ELF-1 (cell line): ENCODE data around the gene NLGN1.
"Not testable (repeated sequence)": the region's sequence is repeated elsewhere in the genome, so short reads cannot be mapped to it uniquely, and the experiment has no call there.

Experiments used
- DNase-seq: peaks from one replicate; pipeline ENCODE4 v3.0.0-alpha.2; 2016; ENCODE audit warnings: low read depth, low spot score

Gene NLGN1

DNA sequence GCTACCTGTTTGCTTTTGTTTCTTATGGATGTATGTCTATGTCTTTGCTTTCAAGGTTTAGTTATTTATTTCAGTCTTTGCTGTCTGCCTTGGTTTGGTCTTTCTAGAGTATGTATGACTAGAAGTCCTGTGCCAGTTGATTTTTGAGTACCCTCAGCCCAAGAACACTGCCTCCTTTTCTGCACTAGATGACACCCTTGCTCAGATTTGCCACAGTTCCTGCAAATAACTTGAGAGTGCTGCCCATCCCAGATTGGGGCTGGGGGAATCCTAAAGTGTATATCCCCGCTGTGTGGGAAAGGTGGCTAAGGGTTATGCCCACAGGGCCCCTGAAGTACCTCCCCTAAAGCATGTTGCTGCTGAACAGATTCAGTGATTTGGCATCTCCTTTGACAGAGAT is 32.0 kb downstream of the NLGN1 start:
- no peak for DNase-seq

DNA sequence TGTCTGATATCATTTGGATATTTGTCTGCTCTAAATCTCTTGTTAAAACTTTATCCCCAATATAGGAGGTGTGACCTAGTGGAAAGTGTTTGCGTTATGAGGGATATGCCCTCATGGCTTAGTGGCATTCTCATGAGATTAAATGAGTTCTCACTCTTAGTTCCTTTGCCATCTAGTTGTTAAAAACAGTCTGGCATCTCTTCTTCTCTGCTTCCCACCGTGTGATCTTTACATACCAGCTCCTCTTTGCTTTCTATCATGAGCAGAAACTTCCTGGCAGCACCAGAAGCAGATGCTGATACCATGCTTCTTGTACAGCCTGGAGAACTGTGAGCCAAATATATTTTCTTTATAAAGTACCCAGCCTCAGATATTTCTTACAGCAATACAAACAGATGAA is 33.0 kb downstream of the NLGN1 start:
- DNase-seq = no peak

DNA sequence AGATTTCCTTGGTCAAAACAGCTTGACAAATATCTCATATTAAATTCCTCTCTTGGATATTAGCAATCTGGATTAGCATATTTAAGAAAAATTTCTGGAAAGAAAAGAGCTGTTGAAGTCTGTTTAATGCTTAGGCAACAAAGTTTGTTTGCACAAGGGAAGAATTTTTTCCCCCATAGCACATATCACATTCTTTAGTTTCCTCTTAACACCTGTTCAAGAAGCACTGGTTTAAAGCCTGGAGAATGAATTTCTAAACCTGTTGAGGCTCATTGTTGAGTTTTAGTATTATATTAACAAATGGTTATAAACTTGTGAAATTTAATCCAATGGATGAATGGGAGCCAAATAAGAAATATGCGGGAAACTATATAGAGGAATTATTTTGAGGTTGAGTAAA is 41.5 kb downstream of the NLGN1 start:
- no peak for DNase-seq

DNA sequence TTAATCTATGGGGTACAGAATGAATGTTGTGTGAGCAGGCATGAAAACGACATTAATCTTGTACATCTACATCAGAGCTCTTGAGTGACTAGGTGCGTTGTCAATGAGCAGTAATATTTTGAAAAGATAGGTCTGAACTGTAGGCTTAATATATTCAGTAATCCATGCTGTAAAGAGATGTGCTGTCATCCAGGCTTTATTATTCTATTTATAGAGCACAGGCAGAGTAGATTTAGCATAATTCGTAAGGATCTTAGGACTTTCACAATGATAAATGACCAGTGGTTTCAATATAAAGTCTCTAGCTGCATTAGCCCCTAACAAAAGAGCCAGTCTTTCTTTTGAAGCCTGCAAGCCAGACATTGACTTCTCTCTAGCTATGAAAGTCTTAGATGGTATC is 43.0 kb downstream of the NLGN1 start:
- no peak for DNase-seq

DNA sequence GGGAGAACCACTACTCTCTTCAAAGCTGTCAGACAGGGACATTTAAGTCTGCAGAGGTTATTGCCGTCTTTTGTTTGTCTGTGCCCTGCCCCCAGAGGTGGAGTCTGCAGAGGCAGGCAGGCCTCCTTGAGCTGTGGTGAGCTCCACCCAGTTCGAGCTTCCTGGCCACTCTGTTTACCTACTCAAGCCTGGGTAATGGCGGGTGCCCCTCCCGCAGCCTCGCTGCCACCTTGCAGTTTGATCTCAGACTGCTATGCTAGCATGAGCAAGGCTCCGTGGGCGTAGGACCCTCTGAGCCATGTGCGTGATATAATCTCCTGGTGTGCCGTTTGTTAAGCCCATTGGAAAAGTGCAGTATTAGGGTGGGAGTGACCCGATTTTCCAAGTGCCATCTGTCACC is 54.0 kb downstream of the NLGN1 start:
- not testable (repeated sequence) for DNase-seq

DNA sequence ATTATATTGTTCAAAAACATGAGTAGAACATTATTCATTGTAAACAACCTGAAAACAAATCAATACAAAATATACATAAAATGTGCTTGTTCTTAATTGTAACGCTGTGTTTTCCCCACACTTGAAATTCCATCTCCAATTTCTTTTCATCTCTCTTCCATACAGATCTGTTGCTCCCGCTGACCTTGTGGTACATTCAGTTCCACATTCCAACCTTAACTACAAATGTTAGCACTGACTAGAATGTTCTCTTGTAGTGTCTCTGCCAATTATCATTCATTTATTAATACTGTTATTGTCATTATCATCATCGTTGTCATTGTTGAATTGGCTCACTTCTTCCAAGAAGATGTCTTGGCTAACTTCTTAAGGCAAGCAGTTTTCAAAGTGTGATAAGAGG is 65.7 kb downstream of the NLGN1 start:
- DNase-seq = no peak

DNA sequence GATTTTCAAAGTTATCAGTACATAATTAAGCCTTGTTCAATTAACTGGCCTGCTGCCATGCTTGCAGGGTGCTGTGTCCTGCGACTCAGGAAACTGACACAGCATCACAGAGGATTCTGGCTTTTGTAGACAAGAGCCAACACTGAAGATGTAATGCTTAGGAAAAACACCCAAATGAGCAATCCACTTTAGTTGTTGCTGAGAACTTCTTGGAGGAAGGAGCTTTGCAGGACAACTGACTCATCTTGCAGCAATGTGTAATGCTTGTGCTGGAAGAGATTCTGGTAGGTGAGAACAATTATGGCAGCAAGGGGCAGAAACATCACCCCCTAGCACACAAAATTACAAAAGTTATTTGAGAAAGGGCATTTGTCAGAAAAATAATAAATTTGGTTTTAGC is 67.6 kb downstream of the NLGN1 start:
- DNase-seq = no peak

DNA sequence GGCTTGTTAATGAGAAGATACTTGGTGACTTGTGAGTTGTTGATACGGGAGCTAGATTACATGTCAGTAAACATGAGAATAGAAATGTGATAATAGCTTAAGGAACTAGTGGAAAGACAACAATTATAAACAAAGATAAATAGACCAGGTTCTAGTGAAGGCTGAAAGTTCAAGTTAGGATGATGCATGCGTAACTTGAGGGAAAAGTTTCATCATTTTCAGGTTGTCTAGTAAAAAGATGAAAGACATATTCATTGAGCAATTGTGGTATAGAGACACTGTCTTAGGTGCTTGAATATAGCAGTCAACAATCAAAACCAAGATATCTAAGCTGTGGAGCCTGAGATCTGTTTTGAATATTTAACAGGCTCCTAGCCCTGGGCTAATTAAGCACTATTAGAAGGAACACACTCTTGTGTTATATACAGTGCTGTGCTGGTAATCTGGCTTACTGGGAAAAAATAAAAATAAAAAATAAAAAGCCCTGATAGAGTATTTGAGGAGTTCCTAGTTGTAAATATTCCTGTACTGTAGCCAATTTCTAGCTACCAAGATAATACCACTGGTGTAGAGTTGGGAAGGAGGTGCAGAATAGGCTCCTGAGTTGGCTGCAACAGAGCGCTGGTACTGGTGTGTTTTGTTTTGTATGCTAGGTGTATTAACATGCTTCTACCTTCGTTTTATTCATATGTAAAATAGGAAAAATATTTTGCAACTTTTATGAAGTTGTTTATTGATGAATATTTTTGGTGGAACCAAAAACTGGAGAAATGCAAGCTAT is 68.5 kb downstream of the NLGN1 start:
- DNase-seq = no peak

DNA sequence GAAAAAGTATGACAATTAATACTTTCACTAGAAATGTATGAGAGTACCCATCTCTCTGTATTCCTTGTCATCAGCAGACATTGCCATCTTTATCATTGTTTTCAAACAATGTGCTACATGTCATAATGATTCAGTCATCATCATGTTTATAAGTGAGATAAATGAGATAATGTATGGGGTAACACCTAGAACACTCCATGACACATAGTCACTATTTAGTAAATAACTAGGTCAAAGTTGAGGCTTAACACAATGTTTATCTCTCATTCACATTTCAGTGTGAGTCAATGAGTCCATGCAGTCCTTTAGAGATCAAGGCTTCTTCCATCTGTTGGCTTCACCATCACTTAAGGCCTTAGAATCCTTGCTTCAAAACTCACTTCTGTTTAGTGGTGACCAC is 70.0 kb downstream of the NLGN1 start:
- DNase-seq = no peak

DNA sequence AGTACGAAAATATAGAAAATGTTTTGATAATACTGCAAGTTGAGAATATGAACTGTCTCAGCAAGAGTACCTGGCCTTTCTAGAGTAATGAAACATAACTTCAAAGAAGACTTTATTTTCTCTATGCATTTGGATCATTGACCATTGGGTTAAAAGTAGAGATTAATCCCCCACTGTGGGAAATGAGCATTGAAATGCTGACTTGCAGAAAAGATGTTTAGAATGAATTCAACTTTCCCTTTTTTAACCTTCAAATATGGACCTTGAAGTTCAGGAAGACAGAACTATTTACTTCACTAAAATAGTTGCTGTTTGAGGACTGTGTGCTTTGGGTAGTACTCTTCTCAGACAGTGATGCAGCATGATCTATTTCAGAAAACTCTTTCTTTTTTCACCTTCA is 75.7 kb downstream of the NLGN1 start:
- no peak for DNase-seq

DNA sequence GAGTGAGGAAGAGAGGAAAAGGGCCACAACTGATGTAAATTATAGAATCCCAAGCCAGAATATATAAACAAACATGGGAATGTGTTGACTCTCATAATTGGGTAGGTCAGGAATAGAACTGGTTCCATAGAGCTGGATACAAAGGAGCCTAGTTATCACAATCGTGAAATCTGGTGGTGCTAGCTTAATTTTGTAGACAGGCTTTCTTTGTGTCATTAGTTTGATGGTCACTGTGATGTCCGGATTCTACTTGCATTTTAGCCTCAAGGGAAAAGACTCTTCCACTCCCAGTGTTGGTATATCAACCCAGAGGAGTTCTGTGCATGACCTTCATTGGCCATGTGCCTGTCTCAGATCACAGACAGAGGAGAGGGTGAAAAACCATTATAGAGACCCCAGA is 81.8 kb downstream of the NLGN1 start:
- DNase-seq = no peak

DNA sequence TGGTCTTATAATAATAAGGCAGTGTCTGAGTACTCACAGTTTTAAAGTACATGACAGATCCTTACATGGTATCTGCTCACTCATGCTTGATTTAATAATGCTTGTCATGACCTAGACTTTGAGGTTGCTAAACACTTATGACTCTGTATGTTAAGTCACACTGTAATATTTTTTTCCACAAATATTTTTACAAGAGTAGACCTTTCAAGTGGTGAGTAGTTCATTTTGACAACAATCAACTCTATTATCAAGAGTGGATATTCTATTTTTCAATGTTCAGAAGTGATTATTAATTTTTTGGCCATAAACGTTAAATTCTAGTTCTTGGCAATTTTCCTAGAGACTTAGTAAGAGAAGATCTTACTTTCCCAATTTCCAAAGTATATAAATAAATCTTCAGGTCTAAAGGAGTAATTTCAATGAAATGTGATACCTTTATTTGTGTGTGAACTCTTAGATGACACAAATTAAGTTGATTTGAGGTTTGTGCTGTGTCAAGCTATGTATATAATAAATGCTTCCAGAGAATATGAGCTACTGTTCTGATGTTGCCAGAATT is 104.5 kb downstream of the NLGN1 start:
- DNase-seq = no peak

DNA sequence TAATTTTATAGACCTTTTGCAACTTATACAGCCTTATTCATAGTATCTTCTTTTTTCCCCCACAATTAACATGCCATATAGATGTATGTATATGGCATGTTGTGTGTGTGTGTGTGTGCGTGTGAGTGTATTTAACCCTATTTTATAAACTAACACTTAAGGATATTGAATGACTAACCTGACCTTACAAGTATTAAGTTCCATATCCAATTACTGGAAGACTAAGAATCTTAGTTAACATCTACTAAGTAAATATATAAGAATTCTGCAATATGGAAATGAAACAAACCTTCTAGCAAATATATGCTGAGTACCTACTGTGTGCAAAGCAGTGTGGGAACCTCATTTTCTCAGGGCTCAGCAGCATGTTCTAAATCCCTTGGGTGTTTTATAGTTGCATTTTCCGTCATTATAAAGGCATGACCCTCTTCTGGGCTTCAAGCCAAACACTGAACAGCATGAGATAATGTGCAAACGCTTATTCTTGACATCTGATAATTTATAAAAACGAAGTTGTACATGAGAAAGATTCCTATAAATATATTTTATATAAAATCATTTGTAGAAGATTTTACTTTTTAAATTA is 105.5 kb downstream of the NLGN1 start:
- DNase-seq = no peak

DNA sequence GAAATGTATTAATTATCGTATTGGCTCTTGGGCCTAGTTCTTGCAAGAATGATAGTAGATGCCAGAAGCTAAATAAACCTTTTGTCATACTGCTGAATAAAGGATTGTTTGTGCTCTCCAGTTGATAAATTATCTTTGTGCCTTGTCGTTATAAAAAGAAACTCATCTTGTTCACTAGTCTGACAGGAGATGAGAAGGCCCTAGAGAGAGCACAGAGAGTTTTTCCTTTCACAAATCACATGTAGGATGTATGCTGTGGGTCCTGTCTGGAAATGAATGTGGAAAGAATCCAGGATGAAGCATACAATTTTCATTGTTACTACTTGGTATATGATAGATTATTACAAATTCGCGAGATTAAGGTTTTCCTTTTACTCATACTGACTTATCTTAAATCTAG is 113.0 kb downstream of the NLGN1 start:
- no peak for DNase-seq

DNA sequence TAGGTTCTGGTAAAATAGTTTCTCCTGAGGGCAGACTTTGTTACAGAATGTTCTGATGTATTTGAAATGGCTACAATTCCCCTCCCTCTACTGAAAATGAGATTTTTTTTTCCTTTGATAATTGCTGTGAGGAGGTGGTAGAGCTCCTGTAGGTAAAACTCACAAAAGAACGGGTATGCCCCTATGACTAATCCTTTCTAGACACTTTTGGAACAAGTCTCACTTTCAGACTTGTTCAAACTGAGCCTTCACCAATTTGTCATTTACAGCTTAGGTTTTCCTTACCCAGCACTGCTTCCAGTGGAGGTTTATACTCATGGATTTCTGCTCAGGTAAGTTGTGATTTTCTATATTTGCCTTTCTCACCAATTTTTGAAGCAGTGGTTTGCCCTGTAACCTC is 115.6 kb downstream of the NLGN1 start:
- no peak for DNase-seq

DNA sequence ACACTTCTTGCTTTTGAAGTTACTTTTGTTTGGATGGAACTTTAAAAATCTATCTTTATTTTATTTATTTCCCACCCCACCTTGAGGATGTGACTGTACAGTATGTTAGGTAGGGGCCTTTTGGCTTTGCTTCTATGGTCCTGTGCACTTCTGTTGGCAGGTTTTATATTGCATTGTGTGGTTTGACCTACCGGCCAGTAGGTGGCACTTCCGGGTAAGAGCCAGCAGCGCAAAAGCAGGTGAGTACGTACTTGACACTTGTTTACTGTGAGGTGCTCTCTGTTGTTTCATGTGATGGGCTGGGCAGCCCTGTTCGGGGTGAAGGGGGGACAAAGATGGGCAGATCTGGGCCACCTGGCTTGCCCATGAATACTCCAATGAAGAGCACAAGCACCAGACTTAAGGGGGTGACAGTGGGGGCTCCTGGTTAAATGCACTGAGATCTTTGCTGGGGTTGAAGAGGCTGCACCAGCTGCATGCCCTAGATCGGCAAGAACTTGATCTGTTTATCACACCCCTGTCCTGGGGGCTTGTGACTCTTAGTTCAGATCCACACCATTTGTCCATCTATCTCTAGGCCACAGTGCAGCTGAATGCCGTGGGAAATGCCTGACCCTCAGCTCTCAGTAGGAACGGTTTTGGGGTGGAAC is 131.6 kb downstream of the NLGN1 start:
- DNase-seq = peak; percentile 51

DNA sequence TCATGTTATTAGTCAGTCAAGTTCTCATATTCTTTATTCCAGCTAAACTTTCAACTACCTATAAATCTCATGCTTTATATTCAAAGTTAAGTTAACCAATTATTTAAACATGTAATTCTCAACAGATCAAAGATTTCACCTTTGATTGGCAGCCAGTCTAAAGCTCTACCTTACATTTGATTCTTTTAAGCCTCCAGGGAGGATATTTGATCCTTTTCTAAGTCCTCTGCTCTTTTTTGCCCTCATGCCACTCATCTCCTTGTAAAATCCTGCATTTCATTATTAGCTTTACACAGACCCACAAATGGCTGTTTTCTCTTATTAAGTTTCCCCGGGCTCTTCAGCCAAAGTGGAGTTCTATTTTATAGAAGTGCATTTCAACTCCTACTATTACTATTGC is 134.1 kb downstream of the NLGN1 start:
- no peak for DNase-seq

DNA sequence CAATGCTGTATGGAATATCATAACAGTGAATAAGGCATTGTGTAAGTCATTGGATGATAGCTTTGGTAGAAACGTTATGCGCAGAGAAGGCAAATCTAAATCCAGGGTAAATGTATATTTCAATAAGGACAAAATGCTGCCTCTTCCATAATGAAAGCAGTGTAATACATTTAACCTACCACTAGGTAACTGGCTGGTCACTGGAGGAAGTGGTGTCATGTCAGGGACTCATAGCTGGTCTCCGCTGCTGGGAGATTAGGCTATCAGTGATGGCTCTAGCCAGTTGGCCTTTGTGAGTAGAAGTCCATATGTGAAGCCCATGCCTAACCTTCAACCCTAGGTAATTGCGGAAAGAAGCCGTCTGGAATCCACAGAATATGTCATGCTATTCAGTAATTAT is 140.9 kb downstream of the NLGN1 start:
- no peak for DNase-seq

DNA sequence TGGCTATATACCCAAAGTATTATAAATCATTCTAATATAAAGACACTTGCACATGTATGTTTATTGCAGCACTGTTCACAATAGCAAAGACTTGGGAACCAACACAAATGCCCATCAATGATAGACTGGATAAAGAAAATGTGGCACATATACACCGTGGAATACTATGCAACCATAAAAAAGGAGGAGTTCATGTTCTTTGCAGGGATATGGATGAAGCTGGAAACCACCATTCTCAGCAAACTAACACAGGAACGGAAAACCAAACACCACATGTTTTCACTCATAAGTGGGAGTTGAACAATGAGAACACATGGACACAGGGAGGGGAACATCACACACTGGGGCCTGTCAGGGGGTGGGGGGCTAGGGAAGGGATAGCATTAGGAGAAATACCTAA is 148.0 kb downstream of the NLGN1 start:
- DNase-seq = not testable (repeated sequence)

DNA sequence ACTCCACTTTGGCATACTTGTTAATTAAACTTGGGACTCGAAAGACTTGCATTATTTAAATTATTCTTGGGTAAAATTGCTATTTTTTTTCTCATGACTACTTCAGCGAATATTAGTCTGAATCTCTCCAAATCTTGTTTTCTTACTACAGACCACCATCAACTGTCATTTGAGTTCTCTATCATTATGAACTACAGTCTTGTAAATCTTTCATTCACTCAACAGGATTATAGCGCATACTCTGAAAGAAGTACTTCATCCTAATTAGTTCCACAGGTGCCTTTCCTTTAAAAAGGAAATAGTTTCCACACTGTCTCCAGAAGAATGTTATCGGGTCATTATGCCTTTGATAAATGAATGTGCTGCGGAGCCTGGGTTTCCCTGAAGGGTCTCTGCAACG is 149.5 kb downstream of the NLGN1 start:
- no peak for DNase-seq

DNA sequence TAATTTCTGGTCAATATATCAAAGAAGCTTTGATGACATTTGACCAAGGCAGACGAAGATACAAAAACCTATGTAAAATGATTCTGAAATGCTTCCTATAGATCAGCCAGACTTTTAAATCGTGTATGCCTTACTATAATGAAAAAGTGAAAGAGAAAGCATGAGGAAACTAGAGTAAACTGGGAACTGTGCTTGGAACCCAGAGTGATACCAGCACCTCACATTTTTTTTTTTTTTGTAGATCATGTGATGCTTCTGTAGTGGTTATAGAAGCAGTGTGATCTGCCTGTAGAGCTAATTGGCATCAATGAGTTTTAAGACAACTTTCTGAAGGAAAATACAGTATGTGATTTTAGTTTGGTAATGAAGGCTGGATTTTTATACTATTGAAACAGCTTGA is 150.7 kb downstream of the NLGN1 start:
- no peak for DNase-seq

DNA sequence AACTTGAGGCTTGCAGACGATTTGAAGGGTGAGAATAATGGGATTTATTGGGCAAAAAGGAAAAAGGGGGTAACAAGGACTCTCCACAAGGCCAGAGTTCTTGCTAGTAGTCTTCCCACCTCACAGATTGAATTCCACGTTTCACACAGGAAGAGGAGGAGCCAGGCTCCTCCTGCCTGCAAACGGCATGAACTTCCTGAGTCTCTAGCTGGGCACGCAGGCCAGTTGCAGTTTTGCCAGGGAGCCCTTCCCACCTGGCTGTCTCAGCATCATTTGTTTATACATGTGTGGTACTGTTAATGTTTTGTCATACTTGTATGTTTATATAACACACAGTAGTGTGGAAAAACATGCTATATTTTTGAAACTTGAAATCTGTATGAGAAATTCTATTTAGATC is 155.0 kb downstream of the NLGN1 start:
- DNase-seq = no peak
